Measurements from ENCODE around the gene TRIM37. TPM values are rescaled to one million over a fixed set of nuclear protein-coding genes. Genes with fewer than 3 reads are reported as not detected.
A peak's percentile ranks its signal among the peaks of the same experiment; 100 is the strongest.

Gene TRIM37
- polyA plus RNA-seq, 1 of the 3 experiments (the other 2 are of a cell fraction) = 20.5 TPM

- 98% methylated on average over 4 of the region's 4 CpGs for WGBS (ENCODE audit: low lambda C conversion rate)
- H3K9me3 ChIP-seq = no peaks in the 10 kb centered on the region
- H3K4me2 ChIP-seq = no peak overlapping the region
- H3K36me3 ChIP-seq (replicated peaks in 1 of 2; ENCODE audit: control insufficient read depth in 1 of 2, insufficient read depth in 2 of 2, low read length in 1 of 2) = no peaks in the 10 kb centered on the region
- H3K9me2 ChIP-seq = no peaks in the 10 kb centered on the region
- peaks cover 0 to 10% of the 10 kb centered on the region in 2 experiments; a peak in 2 of 4 replicates for H3K4me1 ChIP-seq (ENCODE audit: control insufficient read depth in 1 of 2, insufficient read depth in 2 of 2, low read depth in 1 of 2, low read length in 1 of 2)
- no peaks in the 10 kb centered on the region for H3K27me3 ChIP-seq (ENCODE audit: insufficient read depth)
- no peaks in the 10 kb centered on the region for H3K79me2 ChIP-seq (ENCODE audit: insufficient read depth)
- no peak overlapping the region for H3K4me3 ChIP-seq (ENCODE audit: low read depth in 2 of 2, low read length in 1 of 2)
- CTCF ChIA-PET = interaction anchor here (0.7 to 2.5 kb wide), 6 partner anchors 10 to 451 kb away, joined by 3 to 8 read pairs (median 4); no protein-coding TSS in a partner anchor
- no peak for DNase-seq
- H3K9ac ChIP-seq = no peak overlapping the region
- POLR2A ChIA-PET = no interaction called here
- H3F3A ChIP-seq (replicated peaks; ENCODE audit: insufficient read depth) = no peaks in the 10 kb centered on the region
- TF ChIP-seq IRF3 (IDR thresholded peaks at IDR 0.05; ENCODE audit: low read depth, low read length) (no peak), SMC3 (IDR thresholded peaks at IDR 0.05; ENCODE audit: low read depth, low read length) (no peak), RAD21 (IDR thresholded peaks at IDR 0.05; ENCODE audit: low read length) (no peak), TEAD4 (IDR thresholded peaks at IDR 0.05; ENCODE audit: borderline replicate concordance, insufficient read depth) (no peak), ELF1 (IDR thresholded peaks at IDR 0.05) (no peak), FOXJ3 (CRISPR knock-in tag; IDR thresholded peaks at IDR 0.05) (no peak), YY1 (IDR thresholded peaks at IDR 0.05; ENCODE audit: low read depth) (no peak), USF1 (IDR thresholded peaks at IDR 0.05; ENCODE audit: borderline replicate concordance, low read depth) (no peak), NFIC (IDR thresholded peaks at IDR 0.05; ENCODE audit: borderline replicate concordance) (no peak), ZBTB33 (IDR thresholded peaks at IDR 0.05; ENCODE audit: borderline replicate concordance, low read depth) (no peak), TAF1 (IDR thresholded peaks at IDR 0.05; ENCODE audit: borderline replicate concordance, low read depth, low read length) (no peak), JUND (IDR thresholded peaks at IDR 0.05) (no peak), SIN3A (IDR thresholded peaks at IDR 0.05; ENCODE audit: borderline replicate concordance, low read depth, low read length) (no peak), RFX5 (IDR thresholded peaks at IDR 0.05; ENCODE audit: low read length) (no peak), GABPA (IDR thresholded peaks at IDR 0.05; ENCODE audit: low read depth) (no peak), MEF2A (IDR thresholded peaks at IDR 0.05; ENCODE audit: borderline replicate concordance, low read depth) (no peak), MXI1 (IDR thresholded peaks at IDR 0.05; ENCODE audit: low read depth, low read length) (no peak), EP300 (IDR thresholded peaks at IDR 0.05; ENCODE audit: borderline replicate concordance in 1 of 2, low read depth in 1 of 2, low read length in 1 of 2) (no peak)
- TF ChIP-seq, protein P1, sequence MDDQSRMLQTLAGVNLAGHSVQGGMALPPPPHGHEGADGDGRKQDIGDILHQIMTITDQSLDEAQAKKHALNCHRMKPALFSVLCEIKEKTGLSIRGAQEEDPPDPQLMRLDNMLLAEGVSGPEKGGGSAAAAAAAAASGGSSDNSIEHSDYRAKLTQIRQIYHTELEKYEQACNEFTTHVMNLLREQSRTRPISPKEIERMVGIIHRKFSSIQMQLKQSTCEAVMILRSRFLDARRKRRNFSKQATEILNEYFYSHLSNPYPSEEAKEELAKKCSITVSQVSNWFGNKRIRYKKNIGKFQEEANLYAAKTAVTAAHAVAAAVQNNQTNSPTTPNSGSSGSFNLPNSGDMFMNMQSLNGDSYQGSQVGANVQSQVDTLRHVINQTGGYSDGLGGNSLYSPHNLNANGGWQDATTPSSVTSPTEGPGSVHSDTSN (IDR thresholded peaks at IDR 0.05) = no peak
- no peaks in the 10 kb centered on the region for H4K20me1 ChIP-seq (ENCODE audit: insufficient read depth)
- H2AFZ ChIP-seq (ENCODE audit: low read depth) = no peak overlapping the region
- H3K27ac ChIP-seq (ENCODE audit: low read depth in 2 of 2, low read length in 1 of 2) = peak overlapping the region in 1 of 2 experiments; percentile 44; a peak in 1 of 4 replicates
These were observed 137.1 kb downstream of the TRIM37 start for GRCh38 chr17:58969612-58970011.
